OCI-LY3 (cell line): ENCODE measurements around the gene GGCX.

Source experiments
- CTCF ChIP-seq: fragments of 200-600, 300-600 bp; sonication (generic); IDR thresholded peaks from 2 replicates; pipeline ENCODE4 v1.5.1; 2014; ENCODE audit warnings: antibody characterized with exemption, low read length, low read depth
- EZH2phosphoT487 ChIP-seq: fragments of 200-600 bp; shearing (Covaris generic); IDR thresholded peaks from 2 replicates; pipeline ENCODE4 v1.6.1; 2018; ENCODE audit warnings: antibody characterized with exemption, mixed run types, low read depth

- TF ChIP-seq CTCF (no peak), EZH2phosphoT487 (no peak)
Measured at GRCh38 chr2:85589181-85589580, 27.9 kb upstream of the GGCX start.
